Measurements from ENCODE around the gene SNHG17.
"Not testable (repeated sequence)": the region's sequence is repeated elsewhere in the genome, so short reads cannot be mapped to it uniquely, and the experiment has no call there.

Gene SNHG17

GRCh38 chr20:38420388-38421085, 14.6 kb downstream of the SNHG17 start:
- DNase-seq (ENCODE audit: low spot score), result no peak

GRCh38 chr20:38418509-38419204, 16.5 kb downstream of the SNHG17 start:
- DNase-seq (ENCODE audit: low spot score), result no peak

GRCh38 chr20:38414769-38415450, 20.2 kb downstream of the SNHG17 start:
- DNase-seq (ENCODE audit: low spot score), result no peak

- DNase-seq (ENCODE audit: low spot score), result no peak
These were observed 22.1 kb downstream of the SNHG17 start for GRCh38 chr20:38412877-38413577.

- DNase-seq (ENCODE audit: low spot score), result not testable (repeated sequence)
These were observed 27.3 kb downstream of the SNHG17 start for GRCh38 chr20:38407822-38408221.

GRCh38 chr20:38407321-38407720, 27.8 kb downstream of the SNHG17 start:
- DNase-seq (ENCODE audit: low spot score), result no peak

- DNase-seq (ENCODE audit: low spot score), result no peak
These were observed 28.7 kb downstream of the SNHG17 start for GRCh38 chr20:38406476-38406875.

GRCh38 chr20:38405132-38405531, 30.0 kb downstream of the SNHG17 start:
- DNase-seq (ENCODE audit: low spot score), result no peak

GRCh38 chr20:38404016-38404415, 31.1 kb downstream of the SNHG17 start:
- DNase-seq (ENCODE audit: low spot score), result no peak

GRCh38 chr20:38402816-38403215, 32.3 kb downstream of the SNHG17 start:
- no peak for DNase-seq (ENCODE audit: low spot score)

- DNase-seq (ENCODE audit: low spot score), result no peak
These were observed 33.0 kb downstream of the SNHG17 start for GRCh38 chr20:38402089-38402488.

GRCh38 chr20:38395751-38396395, 39.3 kb downstream of the SNHG17 start:
- not testable (repeated sequence) for DNase-seq (ENCODE audit: low spot score)

- no peak for DNase-seq (ENCODE audit: low spot score)
These were observed 40.0 kb downstream of the SNHG17 start for GRCh38 chr20:38395165-38395564.

- DNase-seq (ENCODE audit: low spot score), result no peak
These were observed 41.9 kb downstream of the SNHG17 start for GRCh38 chr20:38393259-38393658.

- DNase-seq (ENCODE audit: low spot score), result no peak
These were observed 42.8 kb downstream of the SNHG17 start for GRCh38 chr20:38392356-38392755.

- DNase-seq (ENCODE audit: low spot score), result no peak
These were observed 47.2 kb downstream of the SNHG17 start for GRCh38 chr20:38387953-38388352.

GRCh38 chr20:38386851-38387250, 48.3 kb downstream of the SNHG17 start:
- no peak for DNase-seq (ENCODE audit: low spot score)

GRCh38 chr20:38386004-38386403, 49.1 kb downstream of the SNHG17 start:
- no peak for DNase-seq (ENCODE audit: low spot score)

GRCh38 chr20:38383147-38383546, 52.0 kb downstream of the SNHG17 start:
- DNase-seq (ENCODE audit: low spot score), result no peak

- DNase-seq (ENCODE audit: low spot score), result not testable (repeated sequence)
These were observed 57.3 kb downstream of the SNHG17 start for GRCh38 chr20:38377838-38378237.

- DNase-seq (ENCODE audit: low spot score), result no peak
These were observed 58.0 kb downstream of the SNHG17 start for GRCh38 chr20:38377039-38377685.
